T-helper 1 cell treated with Interleukin-12 subunit alpha and Interleukin-12 subunit beta and Interleukin-4 antibody, amounts not matched to agents 30 μg/mL and 1 μg/mL, for 36 hours (primary cell): ENCODE results near the gene PET100.

ENCODE experiments used
- H3K27ac Mint-ChIP-seq: one replicate; pipeline ENCODE4 v1.8.0; 2021; ENCODE audit warnings: mild to moderate bottlenecking, mixed read lengths
- H3K27me3 Mint-ChIP-seq: one replicate; pipeline ENCODE4 v1.8.0; 2021; ENCODE audit warnings: low read depth, mixed read lengths
- H3K36me3 Mint-ChIP-seq: one replicate; pipeline ENCODE4 v1.8.0; 2021; ENCODE audit warnings: low read depth, mixed read lengths
- H3K4me1 Mint-ChIP-seq: one replicate; pipeline ENCODE4 v1.8.0; 2021; ENCODE audit warnings: low read depth, mixed read lengths
- H3K4me3 Mint-ChIP-seq: one replicate; pipeline ENCODE4 v1.8.0; 2021; ENCODE audit warnings: mild to moderate bottlenecking, moderate library complexity, mixed read lengths
- H3K9me3 Mint-ChIP-seq: one replicate; pipeline ENCODE4 v1.8.0; 2021; ENCODE audit warnings: mixed read lengths

PET100 gene

DNA sequence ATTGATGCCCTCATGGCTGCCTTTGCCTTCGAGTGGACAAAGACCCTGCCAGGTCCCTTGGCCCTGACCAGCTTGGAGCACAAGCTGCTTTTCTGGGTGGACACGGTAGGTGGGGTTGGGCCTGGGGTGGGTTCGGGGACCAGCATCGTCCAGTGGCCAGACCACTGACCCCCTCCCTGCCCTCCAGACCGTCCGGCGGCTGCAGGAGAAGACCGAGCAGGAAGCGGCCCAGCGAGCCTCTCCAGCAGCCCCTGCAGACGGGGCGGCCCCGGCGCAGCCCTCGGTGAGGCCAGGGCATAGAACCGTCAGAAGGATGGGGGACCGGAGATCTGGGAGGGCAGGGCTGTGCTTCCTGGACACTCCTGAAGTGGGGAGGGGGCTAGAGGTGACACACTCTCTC, 23.3 kb upstream of the PET100 start:
- H3K27ac Mint-ChIP-seq = no peak overlapping the region
- no peaks in the 10 kb centered on the region for H3K27me3 Mint-ChIP-seq
- no peaks in the 10 kb centered on the region for H3K9me3 Mint-ChIP-seq
- H3K36me3 Mint-ChIP-seq = no peaks in the 10 kb centered on the region
- H3K4me1 Mint-ChIP-seq = no peaks in the 10 kb centered on the region
- H3K4me3 Mint-ChIP-seq = no peak overlapping the region

DNA sequence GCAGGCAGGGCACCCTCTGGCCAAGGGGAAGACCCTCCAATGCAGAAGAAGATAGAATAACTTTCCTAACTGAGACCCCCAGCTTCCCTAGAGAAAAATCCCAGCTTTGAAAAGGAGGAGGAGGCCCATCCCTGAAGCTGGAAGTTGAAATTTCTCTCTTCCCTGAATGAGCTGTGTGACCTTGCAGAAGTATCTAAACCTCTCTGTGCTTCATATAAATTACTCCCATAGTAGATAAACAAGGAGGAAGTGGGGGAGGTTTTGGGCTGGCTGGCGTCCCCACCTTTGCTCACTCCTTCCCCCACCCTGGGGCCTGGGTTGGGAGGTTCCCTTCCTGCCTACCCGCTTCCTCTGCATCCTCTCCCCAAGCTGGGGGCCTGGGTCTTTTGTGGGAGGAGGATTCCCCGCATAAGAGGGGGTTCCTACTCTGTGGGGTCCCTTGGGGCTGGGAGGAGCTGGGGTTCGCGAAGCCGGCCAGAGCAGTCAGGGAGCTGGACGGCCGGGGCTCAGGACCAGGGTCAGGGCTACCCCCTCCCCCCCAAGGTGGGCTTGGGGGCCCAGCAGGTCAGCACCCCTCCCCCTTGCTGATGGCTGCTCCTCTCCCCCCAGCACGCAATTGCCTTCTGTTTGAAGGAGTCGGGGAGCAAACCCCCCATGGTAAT, 22.2 kb upstream of the PET100 start:
- Mint-ChIP-seq H3K36me3 (no peaks in the 10 kb centered on the region), H3K27ac (no peak overlapping the region), H3K9me3 (no peaks in the 10 kb centered on the region), H3K27me3 (no peaks in the 10 kb centered on the region), H3K4me3 (no peak overlapping the region), H3K4me1 (no peaks in the 10 kb centered on the region)

DNA sequence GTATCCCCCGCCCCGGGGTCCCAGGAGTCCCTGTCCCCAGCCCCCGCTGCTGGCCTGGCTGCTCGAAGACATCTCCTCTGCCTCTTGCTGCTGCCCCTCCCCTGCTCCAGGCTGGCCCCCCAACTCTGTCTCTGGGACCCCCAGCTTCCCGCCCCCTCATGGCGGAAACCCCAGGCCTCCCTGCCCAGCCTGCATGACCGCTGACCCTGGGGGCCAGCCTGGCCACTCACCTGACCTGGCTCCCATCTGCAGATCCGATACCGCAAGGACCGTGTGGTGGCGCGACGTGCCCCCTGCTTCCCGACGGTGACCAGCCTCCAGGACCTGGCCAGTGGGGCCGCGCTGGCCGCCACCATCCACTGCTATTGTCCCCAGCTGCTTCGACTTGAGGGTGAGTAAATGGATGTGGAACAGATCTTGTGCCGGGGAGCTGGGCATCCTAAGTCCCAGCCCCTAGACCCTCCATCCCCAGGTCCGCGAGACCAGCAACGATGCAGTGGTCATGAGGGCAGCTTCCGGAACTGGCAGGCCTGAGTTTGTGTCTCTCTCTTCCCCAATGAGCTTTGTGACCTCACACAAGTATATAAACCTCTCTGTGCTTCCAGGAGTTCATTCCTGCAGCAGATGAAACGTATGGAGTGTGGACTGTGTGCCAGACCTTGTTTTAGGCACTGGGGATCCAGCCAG, 21.6 kb upstream of the PET100 start:
- H3K4me1 Mint-ChIP-seq = no peaks in the 10 kb centered on the region

DNA sequence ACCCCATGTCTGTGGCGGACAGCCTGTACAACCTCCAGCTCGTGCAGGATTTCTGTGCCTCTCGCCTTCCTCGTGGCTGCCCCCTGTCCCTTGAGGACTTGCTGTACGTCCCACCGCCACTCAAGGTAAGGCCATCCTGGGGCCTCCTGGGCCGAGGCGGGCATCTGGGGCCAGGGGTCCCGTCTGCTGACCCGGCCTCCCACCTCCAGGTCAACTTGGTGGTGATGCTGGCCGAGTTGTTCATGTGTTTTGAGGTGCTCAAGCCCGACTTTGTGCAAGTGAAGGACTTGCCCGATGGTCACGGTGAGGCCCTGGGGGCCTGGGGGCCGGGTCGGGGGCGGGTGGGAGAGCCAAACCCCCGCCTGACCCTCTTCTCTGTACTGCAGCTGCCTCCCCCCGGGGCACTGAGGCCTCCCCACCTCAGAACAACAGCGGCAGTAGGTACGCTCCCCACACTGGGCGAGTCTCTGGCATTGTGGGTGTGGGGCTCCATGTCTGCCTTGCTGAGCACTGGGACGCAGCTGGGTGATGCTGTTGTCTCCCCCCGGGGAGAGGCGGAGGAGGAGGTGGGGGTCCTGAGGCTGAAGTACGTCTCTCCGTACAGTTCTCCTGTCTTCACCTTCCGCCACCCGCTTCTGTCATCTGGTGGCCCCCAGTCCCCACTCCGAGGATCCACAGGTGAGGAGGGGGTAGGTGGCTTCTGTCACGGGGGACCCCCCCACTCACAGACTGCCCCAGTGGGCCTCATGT, 18.9 kb upstream of the PET100 start:
- Mint-ChIP-seq H3K27ac (no peak overlapping the region), H3K36me3 (no peaks in the 10 kb centered on the region), H3K4me1 (no peaks in the 10 kb centered on the region), H3K9me3 (no peaks in the 10 kb centered on the region), H3K4me3 (no peak overlapping the region), H3K27me3 (no peaks in the 10 kb centered on the region)

More for the DNA sequence above, 21.6 kb upstream of the PET100 start:
- no peaks in the 10 kb centered on the region for H3K36me3 Mint-ChIP-seq
- no peaks in the 10 kb centered on the region for H3K9me3 Mint-ChIP-seq
- no peak overlapping the region for H3K4me3 Mint-ChIP-seq
- H3K27me3 Mint-ChIP-seq = no peaks in the 10 kb centered on the region
- H3K27ac Mint-ChIP-seq = no peak overlapping the region

DNA sequence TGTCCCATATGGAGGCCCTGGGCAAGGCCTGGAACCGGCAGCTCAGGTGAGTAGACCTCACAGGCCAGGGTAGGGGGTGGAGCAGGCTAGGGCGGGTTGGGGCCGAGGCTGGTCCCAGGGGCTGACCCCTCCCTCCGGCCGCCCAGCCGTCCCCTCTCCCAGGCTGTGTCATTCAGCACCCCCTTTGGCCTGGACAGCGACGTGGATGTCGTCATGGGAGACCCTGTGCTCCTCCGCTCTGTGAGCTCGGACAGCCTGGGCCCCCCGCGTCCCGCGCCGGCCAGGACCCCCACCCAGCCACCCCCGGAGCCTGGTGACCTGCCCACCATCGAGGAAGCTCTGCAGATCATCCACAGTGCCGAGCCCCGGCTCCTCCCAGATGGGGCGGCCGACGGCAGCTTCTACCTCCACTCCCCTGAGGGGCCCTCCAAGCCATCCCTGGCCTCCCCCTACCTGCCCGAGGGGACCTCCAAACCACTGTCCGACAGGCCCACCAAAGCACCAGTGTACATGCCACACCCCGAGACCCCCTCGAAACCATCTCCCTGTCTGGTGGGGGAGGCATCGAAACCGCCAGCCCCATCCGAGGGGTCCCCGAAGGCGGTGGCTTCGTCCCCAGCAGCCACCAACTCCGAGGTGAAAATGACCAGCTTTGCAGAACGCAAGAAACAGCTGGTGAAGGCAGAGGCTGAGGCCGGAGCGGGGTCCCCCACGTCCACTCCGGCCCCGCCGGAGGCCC, 17.9 kb upstream of the PET100 start:
- Mint-ChIP-seq H3K27me3 (no peaks in the 10 kb centered on the region), H3K27ac (no peak overlapping the region), H3K9me3 (no peaks in the 10 kb centered on the region)

DNA sequence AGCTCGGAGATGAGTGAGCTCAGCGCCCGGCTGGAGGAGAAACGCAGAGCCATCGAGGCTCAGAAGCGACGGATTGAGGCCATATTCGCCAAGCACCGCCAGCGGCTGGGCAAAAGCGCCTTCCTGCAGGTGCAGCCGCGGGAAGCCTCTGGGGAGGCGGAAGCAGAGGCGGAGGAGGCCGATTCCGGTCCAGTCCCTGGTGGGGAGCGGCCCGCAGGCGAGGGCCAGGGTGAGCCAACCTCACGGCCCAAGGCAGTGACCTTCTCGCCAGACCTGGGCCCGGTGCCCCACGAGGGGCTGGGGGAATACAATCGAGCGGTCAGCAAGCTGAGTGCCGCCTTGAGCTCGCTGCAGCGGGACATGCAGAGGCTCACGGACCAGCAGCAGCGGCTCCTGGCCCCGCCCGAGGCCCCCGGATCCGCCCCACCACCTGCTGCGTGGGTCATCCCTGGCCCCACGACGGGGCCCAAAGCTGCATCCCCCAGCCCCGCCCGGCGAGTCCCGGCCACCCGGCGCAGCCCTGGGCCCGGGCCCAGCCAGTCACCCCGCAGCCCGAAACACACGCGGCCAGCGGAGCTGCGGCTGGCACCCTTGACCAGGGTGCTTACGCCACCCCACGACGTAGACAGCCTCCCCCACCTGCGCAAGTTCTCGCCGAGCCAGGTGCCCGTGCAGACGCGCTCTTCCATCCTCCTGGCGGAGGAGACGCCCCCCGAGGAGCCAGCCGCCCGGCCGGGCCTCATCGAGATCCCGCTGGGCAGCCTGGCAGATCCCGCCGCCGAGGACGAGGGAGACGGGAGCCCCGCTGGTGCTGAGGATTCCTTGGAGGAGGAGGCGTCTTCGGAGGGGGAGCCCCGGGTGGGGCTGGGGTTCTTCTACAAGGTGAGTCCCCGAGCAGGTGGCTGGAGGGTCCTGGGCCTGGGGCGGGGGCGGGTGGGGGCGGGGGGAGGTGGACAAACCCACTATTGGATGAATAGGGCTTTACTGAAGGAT, 17.0 kb upstream of the PET100 start:
- no peaks in the 10 kb centered on the region for H3K9me3 Mint-ChIP-seq
- H3K4me1 Mint-ChIP-seq = no peaks in the 10 kb centered on the region
- no peak overlapping the region for H3K27ac Mint-ChIP-seq
- no peaks in the 10 kb centered on the region for H3K27me3 Mint-ChIP-seq
- H3K36me3 Mint-ChIP-seq = no peaks in the 10 kb centered on the region
- no peak overlapping the region for H3K4me3 Mint-ChIP-seq

More for the DNA sequence above, 17.9 kb upstream of the PET100 start:
- H3K4me1 Mint-ChIP-seq = no peaks in the 10 kb centered on the region
- no peaks in the 10 kb centered on the region for H3K36me3 Mint-ChIP-seq
- no peak overlapping the region for H3K4me3 Mint-ChIP-seq

DNA sequence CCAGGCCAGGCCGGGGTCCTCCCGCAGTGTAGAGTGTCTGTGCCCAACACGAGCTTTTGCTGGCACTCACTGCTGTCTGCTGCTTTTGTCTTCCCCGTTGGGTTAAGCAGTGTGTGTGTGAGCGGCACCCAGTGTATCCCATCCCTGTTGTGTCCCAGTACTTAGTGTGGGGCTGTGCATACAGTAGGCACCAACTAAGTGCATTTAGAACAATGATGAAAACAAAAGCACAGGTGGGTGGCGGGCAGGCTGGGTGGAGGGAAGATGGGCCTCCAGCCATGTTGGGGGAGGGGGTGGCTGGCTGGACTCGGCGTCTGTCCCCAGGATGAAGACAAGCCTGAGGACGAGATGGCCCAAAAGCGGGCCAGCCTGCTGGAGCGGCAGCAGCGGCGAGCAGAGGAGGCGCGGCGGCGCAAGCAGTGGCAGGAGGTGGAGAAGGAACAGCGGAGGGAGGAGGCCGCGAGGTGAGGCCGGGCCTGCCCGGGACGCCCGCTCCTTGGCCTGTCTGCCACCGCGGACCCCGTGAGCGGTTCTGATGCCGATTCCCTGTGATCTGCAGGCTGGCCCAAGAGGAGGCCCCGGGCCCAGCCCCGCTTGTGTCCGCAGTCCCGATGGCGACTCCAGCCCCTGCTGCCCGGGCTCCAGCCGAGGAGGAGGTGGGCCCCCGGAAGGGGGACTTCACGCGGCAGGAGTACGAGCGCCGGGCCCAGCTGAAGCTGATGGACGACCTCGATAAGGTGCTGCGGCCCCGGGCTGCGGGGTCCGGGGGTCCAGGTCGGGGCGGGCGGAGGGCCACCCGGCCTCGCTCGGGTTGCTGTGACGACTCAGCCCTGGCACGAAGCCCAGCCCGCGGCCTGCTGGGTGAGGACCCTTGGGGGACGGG, 14.5 kb upstream of the PET100 start:
- Mint-ChIP-seq H3K27ac (no peak overlapping the region), H3K4me3 (no peak overlapping the region), H3K27me3 (no peaks in the 10 kb centered on the region), H3K36me3 (no peaks in the 10 kb centered on the region), H3K4me1 (no peaks in the 10 kb centered on the region), H3K9me3 (no peaks in the 10 kb centered on the region)

DNA sequence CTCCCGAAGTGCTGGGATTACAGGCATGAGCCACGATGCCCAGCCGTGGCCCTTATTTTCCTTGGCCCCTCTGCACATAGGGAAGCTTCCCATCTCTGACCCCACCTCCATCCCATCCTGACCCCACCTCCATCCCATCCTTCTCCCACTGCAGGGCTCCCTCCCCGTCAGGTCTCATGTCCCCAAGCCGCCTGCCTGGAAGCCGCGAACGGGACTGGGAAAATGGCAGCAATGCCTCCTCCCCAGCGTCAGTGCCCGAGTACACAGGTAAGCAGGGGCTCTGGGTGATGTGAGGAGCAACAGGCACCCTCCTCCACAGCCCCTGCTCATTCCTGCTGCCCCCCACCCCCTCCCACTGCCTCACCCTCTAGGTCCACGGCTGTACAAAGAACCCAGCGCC, 12.4 kb upstream of the PET100 start:
- Mint-ChIP-seq H3K27ac (no peak overlapping the region), H3K4me3 (no peak overlapping the region), H3K4me1 (no peaks in the 10 kb centered on the region)

DNA sequence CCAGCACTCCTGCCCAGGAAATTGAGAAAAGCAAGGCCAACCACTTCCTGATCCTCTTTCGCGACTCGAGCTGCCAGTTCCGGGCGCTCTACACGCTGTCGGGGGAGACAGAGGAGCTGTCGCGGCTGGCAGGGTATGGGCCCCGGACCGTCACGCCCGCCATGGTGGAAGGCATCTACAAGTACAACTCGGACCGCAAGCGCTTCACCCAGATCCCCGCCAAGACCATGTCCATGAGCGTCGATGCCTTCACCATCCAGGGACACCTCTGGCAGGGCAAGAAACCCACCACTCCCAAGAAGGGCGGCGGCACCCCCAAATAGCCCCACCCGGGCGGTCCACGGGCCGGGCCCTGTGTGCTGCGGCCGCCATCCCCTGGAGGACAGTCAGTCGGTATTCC, 11.9 kb upstream of the PET100 start:
- Mint-ChIP-seq H3K4me3 (no peak overlapping the region), H3K27ac (no peak overlapping the region), H3K27me3 (no peaks in the 10 kb centered on the region), H3K36me3 (peaks cover 6% of the 10 kb centered on the region), H3K4me1 (no peaks in the 10 kb centered on the region), H3K9me3 (no peaks in the 10 kb centered on the region)

More for the DNA sequence above, 12.4 kb upstream of the PET100 start:
- Mint-ChIP-seq H3K9me3 (no peaks in the 10 kb centered on the region), H3K27me3 (no peaks in the 10 kb centered on the region), H3K36me3 (peaks cover 5% of the 10 kb centered on the region)

DNA sequence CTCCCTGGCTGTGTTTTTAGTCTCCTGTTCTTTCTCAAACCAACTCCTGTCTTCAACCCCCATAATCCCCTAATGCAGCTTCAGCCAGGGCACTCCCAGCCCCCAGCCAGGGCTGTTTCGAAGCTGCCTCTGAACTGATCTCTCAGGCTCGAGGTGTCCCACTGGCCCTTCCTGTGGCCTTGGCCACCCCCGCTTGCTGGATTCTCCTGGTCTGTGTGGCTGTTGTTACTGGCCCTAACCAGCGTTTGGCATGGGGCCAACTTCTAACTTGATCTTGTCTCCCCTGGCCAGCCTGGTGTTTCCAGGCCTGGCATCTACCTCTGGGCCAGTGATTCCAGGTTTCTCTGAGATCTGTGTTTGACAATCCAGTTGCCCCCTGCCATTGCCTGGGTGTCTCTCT, 11.2 kb upstream of the PET100 start:
- H3K9me3 Mint-ChIP-seq = no peaks in the 10 kb centered on the region
- H3K4me3 Mint-ChIP-seq = no peak overlapping the region
- no peaks in the 10 kb centered on the region for H3K4me1 Mint-ChIP-seq
- H3K36me3 Mint-ChIP-seq = peaks cover 11% of the 10 kb centered on the region
- H3K27ac Mint-ChIP-seq = no peak overlapping the region
- H3K27me3 Mint-ChIP-seq = no peaks in the 10 kb centered on the region

DNA sequence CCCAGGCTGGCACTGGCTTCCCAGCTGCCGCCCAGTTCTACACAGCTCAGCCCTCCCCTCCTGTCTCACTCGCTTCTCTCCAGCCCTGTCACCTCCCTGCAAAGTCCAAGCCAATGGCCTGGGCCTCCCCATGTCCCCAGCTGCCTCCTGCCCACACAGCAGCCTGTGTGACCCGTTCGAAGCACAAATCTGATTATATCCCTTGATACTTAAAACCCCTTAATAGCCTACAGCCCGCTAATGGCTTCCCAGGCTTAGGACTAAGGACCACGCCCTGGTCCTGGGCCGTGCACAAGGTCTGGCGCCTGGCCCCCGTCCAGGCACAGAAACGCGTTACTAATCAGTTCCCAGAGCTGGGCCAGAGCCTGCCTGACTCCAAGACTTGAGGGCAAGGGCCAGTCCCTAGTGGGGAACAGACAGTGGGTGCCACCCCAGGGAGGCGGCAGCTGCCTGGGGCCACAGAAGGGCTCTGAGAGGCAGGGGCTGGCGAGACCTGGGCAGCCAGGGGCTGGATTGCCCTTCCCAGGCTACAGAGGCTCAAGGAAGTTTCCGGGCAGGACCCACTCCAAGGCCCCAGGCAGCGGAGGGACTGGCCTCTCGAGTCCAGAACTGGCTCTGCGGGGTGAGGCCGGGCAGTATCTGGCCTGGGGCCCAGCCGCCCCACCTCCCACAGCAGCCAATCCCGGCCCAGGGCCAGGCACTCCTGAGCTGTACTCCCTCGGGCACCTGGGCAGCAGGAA, 10.7 kb upstream of the PET100 start:
- H3K9me3 Mint-ChIP-seq = no peaks in the 10 kb centered on the region
- H3K27ac Mint-ChIP-seq = no peak overlapping the region
- no peaks in the 10 kb centered on the region for H3K27me3 Mint-ChIP-seq
- no peak overlapping the region for H3K4me3 Mint-ChIP-seq
- H3K36me3 Mint-ChIP-seq = peaks cover 11% of the 10 kb centered on the region
- no peaks in the 10 kb centered on the region for H3K4me1 Mint-ChIP-seq

DNA sequence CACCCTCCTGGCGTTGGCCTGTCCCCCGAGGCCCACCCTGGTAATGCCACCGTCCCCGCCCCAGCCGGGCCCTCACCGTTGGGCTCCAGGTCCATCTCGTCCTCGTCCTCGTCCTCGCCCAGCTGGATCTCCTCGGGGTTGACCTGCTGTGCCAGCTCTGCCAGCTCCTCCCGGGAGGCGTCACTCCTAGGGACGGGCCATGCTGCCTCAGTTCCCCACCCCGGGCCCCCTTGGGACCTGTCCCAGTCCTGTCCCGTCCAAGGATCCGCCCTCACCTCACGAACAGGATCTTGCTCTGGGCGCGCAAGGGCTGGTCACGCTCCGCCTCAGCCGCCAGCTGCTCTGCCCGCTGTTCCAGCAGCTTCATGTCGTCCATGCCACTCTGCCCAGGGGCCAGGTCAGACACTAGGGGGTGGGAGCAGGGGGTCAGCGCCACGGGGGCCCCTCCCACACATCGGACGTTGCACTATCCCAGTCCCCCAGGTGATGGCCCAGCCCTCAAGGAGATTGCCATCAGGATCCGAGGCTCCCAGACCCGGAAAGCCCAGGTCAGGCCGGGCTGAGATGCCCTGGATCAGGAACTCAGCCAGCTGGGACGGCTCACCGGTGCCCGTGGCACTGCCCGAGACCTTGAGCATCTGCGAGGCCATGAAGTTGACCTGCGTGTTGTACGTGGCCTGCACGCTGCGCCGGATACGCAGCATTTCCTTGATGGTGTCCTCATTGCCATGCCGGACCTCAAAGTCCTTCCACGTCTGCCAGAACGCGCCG, 9.7 kb upstream of the PET100 start:
- H3K27me3 Mint-ChIP-seq = no peaks in the 10 kb centered on the region
- peaks cover 13% of the 10 kb centered on the region for H3K36me3 Mint-ChIP-seq
- no peaks in the 10 kb centered on the region for H3K9me3 Mint-ChIP-seq
- no peak overlapping the region for H3K27ac Mint-ChIP-seq
- H3K4me1 Mint-ChIP-seq = no peaks in the 10 kb centered on the region
- H3K4me3 Mint-ChIP-seq = no peak overlapping the region
